Astrocyte (in vitro differentiated cells and primary cell): ENCODE measurements around the gene CCS. TPM values are rescaled to one million over a fixed set of nuclear protein-coding genes. Genes with fewer than 3 reads are reported as not detected.
A peak's percentile ranks its signal among the peaks of the same experiment; 100 is the strongest.

Source experiments
- DNase-seq: peaks from one replicate; pipeline ENCODE4 v3.0.0-alpha.2; 2010; ENCODE audit warnings: low read depth
- FAIRE-seq: peaks from 2 replicates; lab custom pipeline; 2011; peaks lifted over from hg19 to GRCh38; lab: Jason Lieb, UNC
- H2AFZ ChIP-seq: 2 replicates; pipeline ENCODE4 v1.6.0; 2012; ENCODE audit warnings: low read depth, low read length, inconsistent platforms
- H3K27ac ChIP-seq: 2 replicates; pipeline ENCODE4 v1.5.1; 2011; ENCODE audit warnings: low read depth, low read length, inconsistent platforms
- H3K27me3 ChIP-seq: 2 replicates; pipeline ENCODE4 v1.6.0; 2011; ENCODE audit warnings: low read length, inconsistent platforms; ENCODE audit not compliant: insufficient read depth
- H3K36me3 ChIP-seq: 2 replicates; pipeline ENCODE4 v1.5.1; 2011; ENCODE audit warnings: low read length, inconsistent platforms; ENCODE audit not compliant: insufficient read depth
- H3K4me1 ChIP-seq: 2 replicates; pipeline ENCODE4 v1.5.1; 2011; ENCODE audit warnings: low read length, inconsistent platforms; ENCODE audit not compliant: insufficient read depth
- H3K4me2 ChIP-seq: 2 replicates; pipeline ENCODE4 v1.6.0; 2012; ENCODE audit warnings: low read length, inconsistent platforms
- H3K4me3 ChIP-seq: 2 replicates; pipeline ENCODE4 v1.5.1; 2011; ENCODE audit warnings: low read depth, mild to moderate bottlenecking, low read length, inconsistent platforms; ENCODE audit not compliant: insufficient read depth
- H3K79me2 ChIP-seq: 2 replicates; pipeline ENCODE4 v1.6.0; 2012; ENCODE audit warnings: mild to moderate bottlenecking, low read length, inconsistent platforms; ENCODE audit not compliant: insufficient read depth
- H3K9ac ChIP-seq: 2 replicates; pipeline ENCODE4 v1.6.0; 2012; ENCODE audit warnings: mild to moderate bottlenecking, low read length, inconsistent platforms
- H3K9me3 ChIP-seq: 2 replicates; pipeline ENCODE4 v1.5.1; 2012; ENCODE audit warnings: low read depth, mild to moderate bottlenecking, low read length, inconsistent platforms; ENCODE audit not compliant: insufficient read depth
- H4K20me1 ChIP-seq: 2 replicates; pipeline ENCODE4 v1.6.0; 2012; ENCODE audit warnings: low read length, inconsistent platforms; ENCODE audit not compliant: insufficient read depth
- H3K27ac Mint-ChIP-seq: one replicate; pipeline ENCODE4 v1.8.0; 2021; ENCODE audit warnings: mild to moderate bottlenecking, mixed read lengths; ENCODE audit not compliant: unreplicated experiment
- H3K27me3 Mint-ChIP-seq: one replicate; pipeline ENCODE4 v1.8.0; 2021; ENCODE audit warnings: low read depth, mixed read lengths; ENCODE audit not compliant: unreplicated experiment
- H3K36me3 Mint-ChIP-seq: one replicate; pipeline ENCODE4 v1.8.0; 2021; ENCODE audit warnings: low read depth, mixed read lengths; ENCODE audit not compliant: unreplicated experiment
- H3K4me1 Mint-ChIP-seq: one replicate; pipeline ENCODE4 v1.8.0; 2021; ENCODE audit warnings: low read depth, mixed read lengths; ENCODE audit not compliant: unreplicated experiment
- H3K4me3 Mint-ChIP-seq: one replicate; pipeline ENCODE4 v1.8.0; 2021; ENCODE audit warnings: mild to moderate bottlenecking, moderate library complexity, mixed read lengths; ENCODE audit not compliant: unreplicated experiment
- H3K9me3 Mint-ChIP-seq: one replicate; pipeline ENCODE4 v1.8.0; 2021; ENCODE audit warnings: mild to moderate bottlenecking, mixed read lengths; ENCODE audit not compliant: unreplicated experiment
- CTCF ChIP-seq: IDR thresholded peaks from 2 replicates; pipeline ENCODE4 v1.5.1; 2011; ENCODE audit warnings: low read depth, mild to moderate bottlenecking, inconsistent platforms, low read length, moderate library complexity; ENCODE audit not compliant: insufficient read depth
- EZH2 ChIP-seq: IDR thresholded peaks from 2 replicates; pipeline ENCODE4 v1.6.1; 2012; ENCODE audit warnings: mild to moderate bottlenecking, low read length, inconsistent platforms; ENCODE audit not compliant: insufficient read depth
- total RNA-seq: library from RNA; stranded (reverse); gene quantifications from 2 replicates; pipeline ENCODE4 v1.2.1, GENCODE V29; 2021

CCS gene
- total RNA-seq, 1 donor from 2014 or later = 23.2 TPM

GRCh38 chr11:66593650-66594049 is 665 bp downstream of the CCS start:
- Histone ChIP-seq H2AFZ (peak overlapping the region; percentile 95), H3K79me2 (peaks cover 9% of the 10 kb centered on the region)
- no peak for DNase-seq

GRCh38 chr11:66595245-66595904 is 2.4 kb downstream of the CCS start:
- Histone ChIP-seq H3K4me2 (peak overlapping the region; percentile 34), H3K4me1 (peaks cover 17% of the 10 kb centered on the region), H3K4me3 (no peak overlapping the region), H2AFZ (no peak overlapping the region), H3K9me3 (no peaks in the 10 kb centered on the region), H3K79me2 (peaks cover 9% of the 10 kb centered on the region), H3K9ac (no peak overlapping the region), H3K27me3 (no peaks in the 10 kb centered on the region), H3K36me3 (peaks cover 4% of the 10 kb centered on the region), H3K27ac (no peak overlapping the region), H4K20me1 (peaks cover 31% of the 10 kb centered on the region)
- Mint-ChIP-seq H3K27me3 (no peaks in the 10 kb centered on the region), H3K9me3 (peaks cover 7% of the 10 kb centered on the region), H3K4me1 (peaks cover 17% of the 10 kb centered on the region), H3K4me3 (peak overlapping the region; percentile 43), H3K27ac (no peak overlapping the region), H3K36me3 (peaks cover 10% of the 10 kb centered on the region)
- DNase-seq (peak; percentile 38), FAIRE-seq (no peak)
- TF ChIP-seq CTCF (no peak), EZH2 (no peak)

More at GRCh38 chr11:66593650-66594049, 665 bp downstream of the CCS start:
- peaks cover 9% of the 10 kb centered on the region for H3K36me3 Mint-ChIP-seq
- H3K27me3 Mint-ChIP-seq = no peaks in the 10 kb centered on the region
- Histone ChIP-seq H3K4me1 (peaks cover 15% of the 10 kb centered on the region), H3K9me3 (no peaks in the 10 kb centered on the region), H3K36me3 (no peaks in the 10 kb centered on the region), H3K4me2 (peak overlapping the region; percentile 99), H4K20me1 (peaks cover 17% of the 10 kb centered on the region), H3K4me3 (peak overlapping the region; percentile 87), H3K9ac (peak overlapping the region; percentile 86), H3K27me3 (no peaks in the 10 kb centered on the region), H3K27ac (no peak overlapping the region)
- no peak for FAIRE-seq
- H3K9me3 Mint-ChIP-seq = peaks cover 10% of the 10 kb centered on the region
- TF ChIP-seq EZH2 = no peak
- TF ChIP-seq CTCF = no peak
- peak overlapping the region; percentile 99 for H3K4me3 Mint-ChIP-seq
- peaks cover 14% of the 10 kb centered on the region for H3K4me1 Mint-ChIP-seq
- peak overlapping the region; percentile 99 for H3K27ac Mint-ChIP-seq

- no peak overlapping the region for H3K27ac ChIP-seq
- H4K20me1 ChIP-seq = peaks cover 54% of the 10 kb centered on the region
- FAIRE-seq = no peak
- no peak for DNase-seq
- peaks cover 12% of the 10 kb centered on the region for H3K36me3 Mint-ChIP-seq
- no peaks in the 10 kb centered on the region for H3K79me2 ChIP-seq
- H3K4me3 Mint-ChIP-seq = no peak overlapping the region
- no peak overlapping the region for H3K4me3 ChIP-seq
- H3K27me3 ChIP-seq = no peaks in the 10 kb centered on the region
- no peak overlapping the region for H3K9ac ChIP-seq
- TF ChIP-seq EZH2 = no peak
- H3K9me3 ChIP-seq = no peaks in the 10 kb centered on the region
- H3K9me3 Mint-ChIP-seq = no peaks in the 10 kb centered on the region
- peaks cover 4% of the 10 kb centered on the region for H3K36me3 ChIP-seq
- no peak overlapping the region for H2AFZ ChIP-seq
- H3K27me3 Mint-ChIP-seq = no peaks in the 10 kb centered on the region
- H3K4me1 Mint-ChIP-seq = peaks cover 16% of the 10 kb centered on the region
- peaks cover 29% of the 10 kb centered on the region for H3K4me1 ChIP-seq
- no peak overlapping the region for H3K27ac Mint-ChIP-seq
- H3K4me2 ChIP-seq = no peak overlapping the region
These were observed 6.0 kb downstream of the CCS start for GRCh38 chr11:66598993-66599392.
